Stimulated activated CD4-positive, alpha-beta T cell treated with anti-CD3 and anti-CD28 coated beads, TNF-alpha, amount 100 ng/mL, for 24 hours (primary cell): ENCODE measurements around the gene EOMES.

Source experiments
- DNase-seq, 3 experiments: peaks; one replicate each; pipeline ENCODE4 v3.0.0-alpha.2; 2020; ENCODE audit warnings: low read depth in 3 of 3

Gene EOMES

GRCh38 chr3:27680517-27681246 lies 41.4 kb downstream of the EOMES start:
- DNase-seq, result no peak

- DNase-seq, result no peak
These were observed 42.4 kb downstream of the EOMES start for GRCh38 chr3:27679691-27680090.

GRCh38 chr3:27678234-27678633 lies 43.9 kb downstream of the EOMES start:
- no peak for DNase-seq

GRCh38 chr3:27677565-27677964 lies 44.6 kb downstream of the EOMES start:
- DNase-seq, result no peak

GRCh38 chr3:27675287-27675686 lies 46.8 kb downstream of the EOMES start:
- no peak for DNase-seq

- DNase-seq, result no peak
These were observed 48.4 kb downstream of the EOMES start for GRCh38 chr3:27673701-27674100.

GRCh38 chr3:27671101-27671500 lies 51.0 kb downstream of the EOMES start:
- DNase-seq, result no peak

GRCh38 chr3:27670619-27671018 lies 51.5 kb downstream of the EOMES start:
- no peak for DNase-seq

- DNase-seq, result no peak
These were observed 52.5 kb downstream of the EOMES start for GRCh38 chr3:27669591-27669990.

- no peak for DNase-seq
These were observed 54.4 kb downstream of the EOMES start for GRCh38 chr3:27667751-27668150.

GRCh38 chr3:27666708-27667107 lies 55.4 kb downstream of the EOMES start:
- no peak for DNase-seq

- DNase-seq, result no peak
These were observed 55.9 kb downstream of the EOMES start for GRCh38 chr3:27666272-27666671.
